Measurements from ENCODE around the gene CARD10. TPM values are rescaled to one million over a fixed set of nuclear protein-coding genes. Genes with fewer than 3 reads are reported as not detected.
A peak's percentile ranks its signal among the peaks of the same experiment; 100 is the strongest.

The CARD10 gene
- polyA plus RNA-seq, 1 of the 3 experiments (the other 2 are of a cell fraction), result 14.5 TPM

- no peak for TF ChIP-seq CTCF (IDR thresholded peaks at IDR 0.05)
- no peak for TF ChIP-seq POLR2AphosphoS5 (IDR thresholded peaks at IDR 0.05; ENCODE audit: low read depth, low read length)
- TF ChIP-seq CHD2 (IDR thresholded peaks at IDR 0.05; ENCODE audit: low read length, partially characterized antibody), result no peak
- no peak for TF ChIP-seq FOXJ3 (CRISPR knock-in tag; IDR thresholded peaks at IDR 0.05)
- TF ChIP-seq SIN3A (IDR thresholded peaks at IDR 0.05; ENCODE audit: borderline replicate concordance, low read depth, low read length), result no peak
- TF ChIP-seq FOXM1 (IDR thresholded peaks at IDR 0.05; ENCODE audit: low read depth), result no peak
- TF ChIP-seq MXI1 (IDR thresholded peaks at IDR 0.05; ENCODE audit: low read depth, low read length), result no peak
- TF ChIP-seq GATA2 (CRISPR knock-in tag; IDR thresholded peaks at IDR 0.05), result no peak
- TF ChIP-seq MEF2A (IDR thresholded peaks at IDR 0.05; ENCODE audit: borderline replicate concordance, low read depth), result no peak
These were observed 27.4 kb upstream of the CARD10 start (continued) for GRCh38 chr22:37546437-37547250.

GRCh38 chr22:37545703-37546436 is 26.7 kb upstream of the CARD10 start:
- peaks cover 6% of the 10 kb centered on the region for H3F3A ChIP-seq (replicated peaks; ENCODE audit: insufficient read depth)
- POLR2A ChIA-PET, result no interaction called here
- CTCF ChIA-PET, result interaction anchor here (0.7 to 16.4 kb wide), 7 partner anchors 20 to 229 kb away, joined by 3 to 647 read pairs (median 5); partner anchors contain the start of gene CDC42EP1

More at GRCh38 chr22:37545703-37546436, 26.7 kb upstream of the CARD10 start:
- peak overlapping the region; percentile 91; the same call in 1 of the 2 replicates for H2AFZ ChIP-seq (ENCODE audit: low read depth)
- no peak for TF ChIP-seq MEF2A (IDR thresholded peaks at IDR 0.05; ENCODE audit: borderline replicate concordance, low read depth)
- no peak for TF ChIP-seq MAX (IDR thresholded peaks at IDR 0.05; ENCODE audit: low read depth)
- no peak for TF ChIP-seq REST (IDR thresholded peaks at IDR 0.05; ENCODE audit: low read depth, low read length)
- TF ChIP-seq FOSL2 (IDR thresholded peaks at IDR 0.05; ENCODE audit: borderline replicate concordance, low read depth), result no peak
- WGBS (ENCODE audit: low lambda C conversion rate), result 33% methylated on average over 2 of the region's 28 CpGs
- H3K4me1 ChIP-seq (ENCODE audit: control insufficient read depth in 1 of 2, insufficient read depth in 2 of 2, low read depth in 1 of 2, low read length in 1 of 2), result peaks cover 9 to 16% of the 10 kb centered on the region in 2 experiments; a peak in 2 of 4 replicates
- no peaks in the 10 kb centered on the region for H3K36me3 ChIP-seq (replicated peaks in 1 of 2; ENCODE audit: control insufficient read depth in 1 of 2, insufficient read depth in 2 of 2, low read length in 1 of 2)
- 0 out of 2 replicates have a peak overlapping the region, but pooled peaks have one; percentile 21 for H3K9ac ChIP-seq
- no peak overlapping the region for H3K4me3 ChIP-seq (ENCODE audit: low read depth in 2 of 2, low read length in 1 of 2)
- no peaks in the 10 kb centered on the region for H3K79me2 ChIP-seq (ENCODE audit: insufficient read depth)
- H3K9me2 ChIP-seq, result no peaks in the 10 kb centered on the region
- no peaks in the 10 kb centered on the region for H3K27me3 ChIP-seq (ENCODE audit: insufficient read depth)
- no peaks in the 10 kb centered on the region for H3K9me3 ChIP-seq
- no peak for DNase-seq
- peak overlapping the region; percentile 37; the same call in 1 of the 2 replicates for H3K4me2 ChIP-seq
- H4K20me1 ChIP-seq (ENCODE audit: insufficient read depth), result no peaks in the 10 kb centered on the region
- H3K27ac ChIP-seq (ENCODE audit: low read depth in 2 of 2, low read length in 1 of 2), result peak overlapping the region in 1 of 2 experiments; percentile 22; a peak in 1 of 4 replicates

All from SK-N-SH (cell line).